ENCODE results near the gene TTC21A. TPM values are rescaled to one million over a fixed set of nuclear protein-coding genes. Genes with fewer than 3 reads are reported as not detected.

The TTC21A gene
- total and polyA plus RNA-seq, 2 donors from 2014 or later: 4.8 to 14.1 TPM

DNA sequence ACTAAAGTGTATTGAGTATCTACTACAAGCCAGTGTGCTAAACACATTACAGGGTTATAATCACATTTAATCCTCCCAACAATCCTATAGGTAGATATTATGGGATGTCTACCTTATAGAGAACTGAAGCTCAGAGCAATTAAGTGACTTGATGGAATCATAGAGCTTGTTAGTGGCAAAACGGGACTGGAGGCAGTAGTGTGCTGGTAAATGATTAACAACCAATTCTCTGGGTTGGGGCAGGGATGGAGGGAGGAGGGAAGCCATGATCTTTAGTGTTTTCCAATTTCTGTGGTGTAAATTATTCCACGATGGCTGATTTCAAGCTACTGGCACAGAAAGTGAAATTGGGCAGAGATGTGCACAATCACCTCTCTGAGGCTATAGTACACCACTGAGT lies 64.4 kb downstream of the TTC21A start:
- H3K27ac ChIP-seq (ENCODE audit: low read depth in 2 of 2, low read length in 2 of 2): no peak overlapping the region
- H3K4me3 ChIP-seq (ENCODE audit: low read length in 3 of 3): no peak overlapping the region
- FAIRE-seq (no peak), DNase-seq (no peak)
- intact Hi-C loops (cut with DNase I): no loop called here
- H3K36me3 ChIP-seq (ENCODE audit: control insufficient read depth in 2 of 3, insufficient read depth in 3 of 3, low read length in 3 of 3): no peaks in the 10 kb centered on the region
- TF ChIP-seq CTCF (IDR thresholded peaks at IDR 0.05; ENCODE audit: borderline replicate concordance, extremely low read depth, insufficient read depth): no peak
- H3K9me3 ChIP-seq (ENCODE audit: control insufficient read depth in 2 of 3, insufficient read depth in 1 of 3, low read length in 3 of 3): no peaks in the 10 kb centered on the region
- no peaks in the 10 kb centered on the region for H3K27me3 ChIP-seq (ENCODE audit: control insufficient read depth, insufficient read depth, low read length)
- H3K4me1 ChIP-seq (ENCODE audit: control insufficient read depth in 2 of 3, insufficient read depth in 2 of 3, low read depth in 1 of 3, low read length in 3 of 3): peaks cover 0 to under 1% (median 0%) of the 10 kb centered on the region in 3 donors
- H3K9ac ChIP-seq (ENCODE audit: low read length in 3 of 3): no peak overlapping the region

- intact Hi-C loops (cut with DNase I): no loop called here
These were observed 66.0 kb downstream of the TTC21A start for GRCh38 chr3:39173318-39174125.

DNA sequence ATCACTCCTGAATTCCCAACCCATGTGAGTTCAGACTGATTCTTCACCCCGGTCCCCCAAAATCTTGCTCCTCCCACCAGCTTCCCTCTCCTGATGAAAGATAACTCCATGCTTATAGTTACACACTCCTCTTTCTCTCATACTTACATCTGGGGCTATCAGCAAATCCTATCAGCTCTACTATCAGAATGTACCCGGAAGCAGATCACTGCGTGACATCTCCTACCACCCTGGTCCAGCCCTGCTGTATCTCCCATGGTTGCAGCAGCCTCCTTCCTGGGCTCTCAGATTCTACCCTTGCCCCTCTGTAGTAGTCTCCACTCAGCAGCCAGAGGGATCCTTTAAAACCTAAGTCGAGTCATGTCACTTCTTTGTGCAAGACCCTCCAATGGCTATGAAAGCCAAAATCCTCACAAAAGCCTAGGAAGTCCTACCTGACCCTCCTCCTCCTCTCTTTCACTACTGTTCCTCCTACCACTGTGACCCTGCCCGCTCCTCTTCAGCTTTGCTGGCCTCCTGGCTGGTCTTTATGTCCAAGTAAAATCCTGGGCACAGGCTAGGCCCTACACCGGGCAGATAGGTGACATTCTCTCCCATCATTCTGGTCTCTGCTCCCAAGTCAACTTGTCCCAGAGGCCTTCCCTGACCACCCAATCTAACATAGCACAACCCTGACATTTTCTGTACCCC lies 68.7 kb downstream of the TTC21A start:
- H3K27ac ChIP-seq (ENCODE audit: low read depth in 2 of 2, low read length in 2 of 2): peak overlapping the region; percentile 82 to 90
- no peak overlapping the region for H3K9ac ChIP-seq (ENCODE audit: low read length in 3 of 3)
- peaks cover 12 to 24% (median 22%) of the 10 kb centered on the region in 3 donors for H3K4me1 ChIP-seq (ENCODE audit: control insufficient read depth in 2 of 3, insufficient read depth in 2 of 3, low read depth in 1 of 3, low read length in 3 of 3)
- no peaks in the 10 kb centered on the region for H3K9me3 ChIP-seq (ENCODE audit: control insufficient read depth in 2 of 3, insufficient read depth in 1 of 3, low read length in 3 of 3)
- no peaks in the 10 kb centered on the region for H3K27me3 ChIP-seq (ENCODE audit: control insufficient read depth, insufficient read depth, low read length)
- TF ChIP-seq CTCF (IDR thresholded peaks at IDR 0.05; ENCODE audit: borderline replicate concordance, extremely low read depth, insufficient read depth): no peak
- no peaks in the 10 kb centered on the region for H3K36me3 ChIP-seq (ENCODE audit: control insufficient read depth in 2 of 3, insufficient read depth in 3 of 3, low read length in 3 of 3)
- no peak overlapping the region for H3K4me3 ChIP-seq (ENCODE audit: low read length in 3 of 3)
- no peak for DNase-seq
- intact Hi-C loops (cut with DNase I): no loop called here
- no peak for FAIRE-seq

More at GRCh38 chr3:39173318-39174125, 66.0 kb downstream of the TTC21A start:
- FAIRE-seq: no peak
- H3K36me3 ChIP-seq (ENCODE audit: control insufficient read depth in 2 of 3, insufficient read depth in 3 of 3, low read length in 3 of 3): no peaks in the 10 kb centered on the region
- no peaks in the 10 kb centered on the region for H3K9me3 ChIP-seq (ENCODE audit: control insufficient read depth in 2 of 3, insufficient read depth in 1 of 3, low read length in 3 of 3)
- no peak overlapping the region for H3K9ac ChIP-seq (ENCODE audit: low read length in 3 of 3)
- TF ChIP-seq CTCF (IDR thresholded peaks at IDR 0.05; ENCODE audit: borderline replicate concordance, extremely low read depth, insufficient read depth): no peak
- no peak overlapping the region for H3K4me3 ChIP-seq (ENCODE audit: low read length in 3 of 3)
- DNase-seq: no peak
- H3K4me1 ChIP-seq (ENCODE audit: control insufficient read depth in 2 of 3, insufficient read depth in 2 of 3, low read depth in 1 of 3, low read length in 3 of 3): peaks cover 7 to 11% (median 7%) of the 10 kb centered on the region in 3 donors
- no peak overlapping the region for H3K27ac ChIP-seq (ENCODE audit: low read depth in 2 of 2, low read length in 2 of 2)
- H3K27me3 ChIP-seq (ENCODE audit: control insufficient read depth, insufficient read depth, low read length): no peaks in the 10 kb centered on the region

All from kidney (tissue), 14 donors.